Omental fat pad (tissue), 4 donors: ENCODE measurements around the gene ZNF439. TPM values are rescaled to one million over a fixed set of nuclear protein-coding genes. Genes with fewer than 3 reads are reported as not detected.
A peak's percentile ranks its signal among the peaks of the same experiment; 100 is the strongest.
"Not testable (repeated sequence)": the region's sequence is repeated elsewhere in the genome, so short reads cannot be mapped to it uniquely, and the experiment has no call there.

Experiments used
- ATAC-seq: fragments of 150-250 bp; one replicate; pipeline ENCODE4 v1.9.1; 2016; ENCODE audit warnings: mild to moderate bottlenecking, moderate library complexity; ENCODE audit not compliant: low FRiP score
- DNase-seq: peaks from one replicate; pipeline ENCODE4 v3.0.0-alpha.2; 2019; ENCODE audit warnings: low spot score
- total RNA-seq, 4 donors: library from RNA; depleted of rRNA; stranded (reverse); fragments of >200 nt; gene quantifications; one replicate each; pipeline ENCODE4 v1.1.0, GENCODE V29; 2016
- TF ChIP-seq, protein P1 (sequence below), 3 donors: fragments of 450-650 bp; IDR thresholded peaks; one replicate each; pipeline ENCODE4 v1.5.1; 2016 to 2017; ENCODE audit warnings: antibody characterized with exemption in 3 of 3, mild to moderate bottlenecking in 3 of 3, moderate library complexity in 2 of 3

ZNF439 gene
- total RNA-seq, 4 donors from 2014 or later, result 1.6 to 8.2 (median 2.6) TPM

DNA sequence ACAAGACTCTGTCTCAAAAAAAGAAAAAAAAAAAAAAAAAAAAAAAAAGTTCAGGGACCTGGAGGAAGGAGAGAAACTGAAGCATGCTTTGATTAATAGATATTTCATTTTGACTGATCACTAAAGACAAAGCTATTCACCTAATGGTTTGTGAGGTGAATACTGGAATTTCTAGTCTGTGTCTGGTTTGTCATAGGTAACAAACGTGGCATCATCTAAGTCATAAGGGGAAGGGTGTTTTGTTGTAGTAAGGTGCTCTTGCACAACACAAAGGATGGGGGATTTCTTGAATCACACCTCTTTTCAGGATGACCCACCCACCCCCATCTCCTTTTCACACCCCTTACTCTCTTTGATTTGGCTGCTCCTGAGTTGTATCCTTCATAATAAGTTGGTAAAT is 25.2 kb downstream of the ZNF439 start:
- DNase-seq (no peak), ATAC-seq (no peak)
- TF ChIP-seq, protein P1, sequence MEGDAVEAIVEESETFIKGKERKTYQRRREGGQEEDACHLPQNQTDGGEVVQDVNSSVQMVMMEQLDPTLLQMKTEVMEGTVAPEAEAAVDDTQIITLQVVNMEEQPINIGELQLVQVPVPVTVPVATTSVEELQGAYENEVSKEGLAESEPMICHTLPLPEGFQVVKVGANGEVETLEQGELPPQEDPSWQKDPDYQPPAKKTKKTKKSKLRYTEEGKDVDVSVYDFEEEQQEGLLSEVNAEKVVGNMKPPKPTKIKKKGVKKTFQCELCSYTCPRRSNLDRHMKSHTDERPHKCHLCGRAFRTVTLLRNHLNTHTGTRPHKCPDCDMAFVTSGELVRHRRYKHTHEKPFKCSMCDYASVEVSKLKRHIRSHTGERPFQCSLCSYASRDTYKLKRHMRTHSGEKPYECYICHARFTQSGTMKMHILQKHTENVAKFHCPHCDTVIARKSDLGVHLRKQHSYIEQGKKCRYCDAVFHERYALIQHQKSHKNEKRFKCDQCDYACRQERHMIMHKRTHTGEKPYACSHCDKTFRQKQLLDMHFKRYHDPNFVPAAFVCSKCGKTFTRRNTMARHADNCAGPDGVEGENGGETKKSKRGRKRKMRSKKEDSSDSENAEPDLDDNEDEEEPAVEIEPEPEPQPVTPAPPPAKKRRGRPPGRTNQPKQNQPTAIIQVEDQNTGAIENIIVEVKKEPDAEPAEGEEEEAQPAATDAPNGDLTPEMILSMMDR (IDR thresholded peaks at IDR 0.05), result no peak

DNA sequence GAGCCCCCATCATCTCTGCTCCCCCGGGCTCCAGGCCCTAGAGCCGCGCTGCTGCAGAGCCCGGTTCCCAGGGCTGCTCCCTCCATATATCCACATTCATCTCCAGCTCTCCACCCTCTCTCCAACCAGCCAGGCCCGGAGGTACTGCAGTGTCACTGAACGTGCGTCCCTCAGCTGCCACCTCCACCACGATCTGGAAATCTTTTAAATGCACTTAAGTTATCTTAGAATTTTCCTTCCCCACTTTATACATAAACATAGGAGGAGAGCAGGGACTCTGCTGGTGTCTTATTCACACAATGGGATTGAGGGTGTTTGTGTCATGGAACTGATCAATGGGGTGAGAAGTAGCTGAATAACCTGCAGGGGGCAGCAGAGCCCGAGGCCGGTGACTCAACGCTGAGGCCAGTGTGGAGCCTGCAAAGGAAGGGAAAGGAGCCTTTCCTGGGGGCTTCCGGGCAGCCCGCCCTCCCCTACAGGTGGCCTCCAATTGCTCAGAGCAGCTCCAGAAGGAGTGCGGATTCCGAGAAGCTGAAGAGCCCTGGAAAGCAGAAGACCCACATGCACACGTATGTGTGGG is 31.3 kb downstream of the ZNF439 start:
- ATAC-seq, result not testable (repeated sequence)

DNA sequence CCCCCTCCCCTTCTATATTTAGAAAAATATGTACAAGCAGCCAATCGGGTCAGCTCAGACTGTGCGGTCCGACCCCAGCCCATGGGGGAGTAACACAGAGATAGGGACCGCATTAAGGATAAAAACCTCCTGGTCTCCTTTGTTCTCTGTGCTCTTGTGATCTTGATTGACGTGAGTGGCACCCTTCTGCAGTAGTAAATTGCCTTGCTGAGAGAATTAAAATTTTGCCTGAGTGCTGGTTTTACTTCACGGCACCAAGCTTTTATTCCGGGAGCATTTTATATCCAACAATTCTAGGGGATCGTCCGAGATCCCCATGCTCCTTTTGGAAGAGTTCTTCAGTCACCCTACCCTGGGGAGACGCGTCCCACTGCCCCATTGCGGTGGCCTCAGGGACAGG is 32.1 kb downstream of the ZNF439 start:
- TF ChIP-seq, protein P1 (IDR thresholded peaks at IDR 0.05), result no peak
- ATAC-seq (no peak), DNase-seq (no peak)

More for the DNA sequence above, 31.3 kb downstream of the ZNF439 start:
- not testable (repeated sequence) for DNase-seq

DNA sequence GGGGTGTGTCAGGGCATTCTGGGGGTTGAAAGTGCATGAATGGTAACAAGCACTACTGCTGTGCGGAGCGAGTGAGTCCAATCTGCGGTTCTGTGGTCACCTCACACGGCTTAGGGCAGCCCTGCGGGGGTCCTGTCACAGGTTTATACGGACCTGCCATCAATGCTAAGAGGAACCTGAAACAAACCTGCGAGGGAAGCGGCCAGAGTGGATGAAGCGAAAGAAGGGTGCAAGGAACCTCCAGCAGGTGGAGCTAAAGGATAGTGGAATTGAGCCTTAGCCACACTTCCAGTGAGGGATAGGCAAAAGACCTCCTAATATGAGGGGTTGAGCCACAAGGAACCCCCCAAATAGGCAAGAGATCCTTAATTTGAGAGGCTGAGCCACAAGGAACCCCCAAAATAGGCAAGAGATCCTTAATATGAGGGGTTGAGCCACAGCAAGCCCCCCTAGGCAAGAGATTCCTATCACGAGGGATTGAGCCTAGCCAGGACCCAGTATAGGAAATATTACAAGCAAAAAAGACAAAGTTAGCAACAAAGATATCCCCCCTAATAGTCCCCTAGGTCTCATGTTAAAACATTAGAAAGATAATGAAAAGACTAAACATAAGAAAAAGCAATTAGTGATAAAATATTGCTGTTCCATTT is 32.8 kb downstream of the ZNF439 start:
- peak; percentile 38 for DNase-seq
- TF ChIP-seq, protein P1 (IDR thresholded peaks at IDR 0.05), result peak in 1 of 3 donors; percentile 26
- no peak for ATAC-seq

DNA sequence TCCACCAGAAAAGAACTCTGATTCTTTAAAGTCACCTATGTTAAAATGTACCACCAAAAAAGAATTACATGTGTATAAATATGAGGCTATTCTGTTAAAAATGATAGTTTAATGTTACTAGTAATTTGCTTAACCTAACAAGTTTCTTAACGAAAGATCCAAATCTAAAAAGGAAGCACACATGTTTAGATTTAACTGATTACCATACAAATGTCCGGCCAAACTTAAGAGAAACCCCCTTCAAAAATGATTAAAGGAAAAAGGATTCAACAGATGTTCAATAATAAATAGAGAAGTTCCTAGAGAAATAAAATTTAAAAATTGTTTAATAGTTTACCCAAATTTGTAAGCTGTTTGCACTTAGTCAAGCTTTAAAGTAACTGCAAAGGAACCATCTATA is 34.1 kb downstream of the ZNF439 start:
- no peak for DNase-seq
- TF ChIP-seq, protein P1 (IDR thresholded peaks at IDR 0.05), result no peak
- no peak for ATAC-seq

DNA sequence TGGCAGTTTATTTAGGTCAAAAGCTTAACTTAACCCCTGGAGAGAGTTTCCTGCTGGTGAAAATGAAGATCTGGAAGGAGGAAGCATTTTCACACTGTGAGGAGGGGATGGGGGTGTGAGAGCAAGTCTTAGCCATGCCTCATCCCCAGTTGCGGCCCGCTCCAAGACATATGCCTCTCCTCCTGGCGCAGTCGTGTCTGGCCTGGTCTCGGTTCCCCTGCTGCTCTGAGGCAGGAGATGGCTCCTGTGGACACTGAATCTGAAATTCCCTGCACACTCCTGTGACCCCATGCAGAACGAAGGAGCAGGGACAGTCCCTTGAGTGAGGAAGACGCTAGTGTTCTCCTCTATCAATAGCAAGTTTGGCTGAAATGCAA is 38.7 kb downstream of the ZNF439 start:
- DNase-seq, result no peak
- TF ChIP-seq, protein P1 (IDR thresholded peaks at IDR 0.05), result no peak
- peak; percentile 15 for ATAC-seq

DNA sequence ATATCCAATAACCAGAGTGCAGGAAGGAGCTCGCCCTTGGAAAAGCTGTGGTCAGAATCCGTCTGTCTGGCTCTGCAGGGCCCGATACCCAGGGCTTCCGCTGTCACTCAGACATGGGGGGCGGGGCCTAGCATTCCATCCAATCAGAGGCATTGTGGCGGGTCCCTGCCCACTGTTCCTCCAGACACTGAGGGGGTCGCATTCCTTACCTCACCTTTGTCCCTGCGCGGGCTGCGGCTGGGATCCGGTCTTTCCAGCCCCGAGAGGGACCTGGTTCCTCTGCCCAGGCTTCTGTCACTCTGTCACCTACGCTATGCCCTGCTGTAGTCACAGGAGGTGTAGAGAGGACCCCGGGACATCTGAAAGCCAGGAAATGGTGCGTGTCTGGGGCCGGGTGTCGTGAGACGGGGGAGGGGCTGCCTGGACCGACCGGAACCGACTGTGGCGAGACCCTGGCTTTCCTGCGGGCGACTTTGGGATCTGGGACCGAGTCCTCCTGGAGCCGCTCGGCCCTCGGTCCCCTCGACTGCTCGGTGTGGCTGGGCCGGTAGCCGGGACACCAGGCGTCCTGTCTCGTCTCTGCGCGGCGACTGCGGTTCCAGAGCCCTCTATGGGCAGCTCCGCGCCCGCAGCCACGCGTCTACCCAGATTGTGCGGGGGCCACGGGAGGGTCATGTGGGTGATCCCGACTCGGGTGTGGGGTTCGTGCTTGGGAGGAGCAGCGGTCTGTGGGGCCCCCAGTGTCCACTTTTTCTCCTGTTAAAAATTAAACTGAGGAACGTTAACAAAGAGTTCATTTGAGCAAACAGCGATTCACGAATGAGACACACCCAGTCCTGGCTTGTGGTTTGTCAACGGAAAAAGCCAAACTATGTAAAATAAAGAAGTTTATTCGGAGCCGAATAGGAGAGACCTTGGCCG is 39.3 kb downstream of the ZNF439 start, which contains the start of gene ZNF69:
Gene ZNF69, plus strand, starts transcription at position 172 of the 921 bp plus-strand sequence. Its CDS starts 142 bp downstream, at position 314.
- TF ChIP-seq, protein P1 (IDR thresholded peaks at IDR 0.05), result no peak
- ATAC-seq (peak; percentile 92), DNase-seq (peak; percentile 87)

DNA sequence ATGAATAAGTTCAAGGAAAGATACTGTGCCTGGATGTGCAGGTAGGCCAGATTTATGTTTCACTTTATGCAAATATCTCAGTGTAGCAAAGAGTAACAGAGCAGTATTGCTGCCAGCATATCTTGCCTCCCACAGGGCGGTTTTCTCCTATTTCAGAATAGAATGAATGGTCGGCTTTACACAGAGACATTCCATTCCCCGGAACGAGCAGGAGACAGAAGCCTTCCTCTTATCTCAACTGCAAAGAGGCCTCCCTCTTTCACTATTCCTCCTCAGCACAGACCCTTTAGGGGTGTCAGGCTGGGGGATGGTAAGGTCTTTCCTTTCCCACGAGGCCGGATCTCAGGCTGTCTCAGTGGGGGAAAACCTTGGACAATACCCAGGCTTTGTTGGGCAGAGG is 41.4 kb downstream of the ZNF439 start:
- ATAC-seq, DNase-seq: not testable (repeated sequence)
